GM19324 (cell line): ENCODE results near the gene ZNF462.
"Not testable (repeated sequence)": the region's sequence is repeated elsewhere in the genome, so short reads cannot be mapped to it uniquely, and the experiment has no call there.

Experiments
- ATAC-seq: cut with Tn5 transposase; IDR thresholded peaks from one replicate; pipeline ENCODE4 v1.9.1; 2021; ENCODE audit warnings: mild to moderate bottlenecking, moderate library complexity; ENCODE audit not compliant: unreplicated experiment, low FRiP score

The ZNF462 gene

DNA sequence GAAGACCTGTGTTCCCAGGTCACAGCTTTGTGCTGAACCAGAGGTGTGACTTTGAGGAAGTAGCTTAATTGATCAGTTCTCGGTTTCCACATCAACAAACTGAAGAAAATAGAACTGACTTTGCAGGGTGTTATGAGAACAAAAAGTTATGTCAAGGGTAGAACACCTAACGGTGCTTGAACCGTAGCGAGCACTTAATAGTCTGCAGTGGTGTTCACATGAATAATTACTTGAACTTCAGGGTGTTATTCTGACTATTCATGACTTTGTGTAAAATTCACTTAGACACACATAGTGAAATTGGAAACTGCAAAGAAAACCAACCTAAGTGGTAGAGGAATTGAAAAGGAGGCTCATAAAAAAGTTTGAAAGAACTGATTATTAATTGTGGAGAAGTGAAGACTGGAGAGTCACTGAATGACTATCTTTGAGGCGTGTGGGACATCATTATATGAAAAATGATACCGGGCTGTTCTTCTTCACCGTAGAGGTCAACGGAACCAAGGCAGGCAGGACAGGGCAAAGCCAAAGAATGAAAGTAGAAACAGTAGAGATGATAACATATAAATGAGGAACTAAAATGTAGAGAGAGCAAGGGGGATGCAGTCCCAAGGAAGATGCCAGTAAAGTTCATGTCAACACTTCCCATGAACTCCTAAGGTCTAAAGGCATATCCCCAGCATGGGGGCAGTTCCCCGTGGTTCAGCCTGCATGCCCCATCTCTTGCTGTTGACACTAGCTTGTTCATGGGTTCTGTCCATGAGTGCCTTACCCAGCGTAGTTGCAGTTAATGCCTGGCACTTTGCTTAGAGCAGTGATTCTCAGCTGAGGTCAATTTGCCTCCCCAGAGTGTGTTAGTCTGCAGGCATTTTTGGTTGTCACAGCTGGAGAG lies 118.7 kb downstream of the ZNF462 start:
- peak; percentile 67 for ATAC-seq

DNA sequence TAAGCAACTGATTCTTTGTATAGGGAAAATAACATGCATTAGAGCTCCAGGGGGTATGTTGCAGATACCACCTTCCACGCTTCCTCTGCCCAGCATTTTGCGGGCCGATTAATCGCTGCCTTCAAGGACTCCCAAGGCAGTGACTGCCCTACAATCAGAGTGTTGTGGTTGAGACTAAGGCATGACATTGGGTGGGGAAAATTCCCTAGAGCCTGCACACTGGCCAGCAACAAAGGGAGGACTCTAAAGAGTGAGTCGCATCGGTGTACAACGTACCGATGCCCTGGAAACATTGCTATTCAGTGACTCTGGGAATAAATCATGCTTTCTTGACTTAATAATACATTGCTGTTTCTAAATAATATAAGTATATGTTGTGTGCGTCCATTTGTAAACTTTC lies 119.7 kb downstream of the ZNF462 start:
- ATAC-seq = no peak

DNA sequence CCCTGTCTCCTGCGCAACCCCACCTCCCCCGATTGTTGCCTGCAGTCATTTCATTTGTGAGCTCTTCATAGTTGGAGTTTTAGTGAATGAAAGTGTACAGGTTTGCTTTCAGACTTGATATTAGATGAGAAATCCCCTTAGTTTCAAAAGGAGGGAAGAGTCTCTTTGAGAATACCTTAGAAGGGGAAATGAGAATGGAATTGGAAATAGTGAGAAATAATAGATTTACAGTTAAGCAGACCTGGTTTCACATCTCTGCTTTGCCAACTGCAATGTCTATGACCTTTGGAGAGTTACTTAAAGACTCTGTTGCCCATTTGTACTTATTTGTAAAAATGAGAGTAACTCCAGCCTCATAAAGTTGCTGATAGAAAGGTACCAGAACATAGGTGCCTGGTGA lies 120.4 kb downstream of the ZNF462 start:
- ATAC-seq = no peak

GRCh38 chr9:106989904-106990303 lies 126.9 kb downstream of the ZNF462 start:
- ATAC-seq = not testable (repeated sequence)

GRCh38 chr9:106992186-106992585 lies 129.2 kb downstream of the ZNF462 start:
- ATAC-seq = no peak

DNA sequence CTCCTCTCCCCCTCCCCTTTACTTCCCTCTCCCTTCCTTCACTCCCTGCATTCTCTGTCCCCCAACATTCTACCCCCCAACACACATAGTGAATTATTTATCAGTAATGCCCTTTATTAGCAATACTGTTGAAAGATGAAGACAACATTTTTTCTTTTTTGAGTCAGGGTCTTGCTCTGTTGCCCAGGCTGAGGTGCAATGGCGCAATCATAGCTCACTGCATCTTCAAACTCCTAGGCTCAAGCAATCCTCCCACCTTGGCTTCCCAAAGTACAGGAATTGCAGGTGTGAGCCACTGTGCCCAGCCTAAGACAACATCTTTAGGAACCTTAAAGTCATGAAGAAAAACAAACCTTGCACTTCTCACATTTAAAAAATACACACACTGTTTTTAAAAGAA lies 130.6 kb downstream of the ZNF462 start:
- ATAC-seq = no peak

- no peak for ATAC-seq
These were observed 131.5 kb downstream of the ZNF462 start for GRCh38 chr9:106994463-106994862.

GRCh38 chr9:107000218-107000617 lies 137.3 kb downstream of the ZNF462 start:
- ATAC-seq = no peak

GRCh38 chr9:107005201-107005600 lies 142.2 kb downstream of the ZNF462 start:
- ATAC-seq = no peak

GRCh38 chr9:107007402-107007801 lies 144.4 kb downstream of the ZNF462 start:
- no peak for ATAC-seq

GRCh38 chr9:107008011-107008410 lies 145.0 kb downstream of the ZNF462 start:
- no peak for ATAC-seq

GRCh38 chr9:107008447-107008846 lies 145.5 kb downstream of the ZNF462 start:
- no peak for ATAC-seq

GRCh38 chr9:107016383-107016782 lies 153.4 kb downstream of the ZNF462 start:
- no peak for ATAC-seq

- no peak for ATAC-seq
These were observed 156.0 kb downstream of the ZNF462 start for GRCh38 chr9:107018861-107019545.

GRCh38 chr9:107020040-107020530 lies 157.1 kb downstream of the ZNF462 start:
- no peak for ATAC-seq

GRCh38 chr9:107024193-107024592 lies 161.2 kb downstream of the ZNF462 start:
- ATAC-seq = peak; percentile 49

DNA sequence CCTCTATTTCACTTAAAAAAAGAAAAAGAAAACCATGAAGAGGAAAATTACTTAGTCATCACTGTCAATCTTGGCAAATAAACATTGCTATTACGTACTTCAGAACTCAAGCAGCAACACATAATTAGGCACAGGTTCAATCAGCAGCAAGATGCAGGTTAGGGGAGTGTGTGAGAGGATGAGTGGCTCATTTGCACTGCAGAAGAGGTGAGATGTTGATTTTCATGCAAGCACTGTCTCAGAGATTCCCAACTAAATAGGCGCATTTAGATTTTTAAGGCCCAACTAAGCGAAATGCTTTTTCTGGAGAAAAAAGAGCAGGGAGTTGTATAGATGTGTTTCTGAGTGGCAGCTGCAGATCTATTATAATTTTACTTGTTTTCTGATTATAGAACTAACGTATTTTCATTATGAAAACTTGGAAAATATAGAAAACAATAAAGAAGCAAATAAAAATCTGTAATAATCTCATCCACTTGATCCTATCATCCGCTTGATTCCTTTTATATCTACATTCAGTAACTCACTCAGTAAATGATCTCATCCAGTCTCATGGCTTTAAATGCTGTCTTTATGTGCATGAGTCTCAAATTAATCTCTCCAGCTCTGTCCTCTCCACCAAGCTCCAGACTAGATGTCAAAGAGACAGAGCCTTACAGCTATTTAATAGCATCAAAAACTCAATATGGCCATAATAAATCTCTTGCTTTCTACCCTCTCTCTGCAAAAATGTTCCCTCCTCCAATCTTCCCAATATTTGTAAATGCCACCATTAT lies 162.5 kb downstream of the ZNF462 start:
- ATAC-seq = no peak

GRCh38 chr9:107029146-107029545 lies 166.2 kb downstream of the ZNF462 start:
- ATAC-seq = no peak

- ATAC-seq = no peak
These were observed 171.0 kb downstream of the ZNF462 start for GRCh38 chr9:107033966-107034365.

- ATAC-seq = no peak
These were observed 171.9 kb downstream of the ZNF462 start for GRCh38 chr9:107034831-107035230.

GRCh38 chr9:107036367-107036766 lies 173.4 kb downstream of the ZNF462 start:
- ATAC-seq = no peak
